ENCODE measurements around the gene CHD2.

CHD2 gene

DNA sequence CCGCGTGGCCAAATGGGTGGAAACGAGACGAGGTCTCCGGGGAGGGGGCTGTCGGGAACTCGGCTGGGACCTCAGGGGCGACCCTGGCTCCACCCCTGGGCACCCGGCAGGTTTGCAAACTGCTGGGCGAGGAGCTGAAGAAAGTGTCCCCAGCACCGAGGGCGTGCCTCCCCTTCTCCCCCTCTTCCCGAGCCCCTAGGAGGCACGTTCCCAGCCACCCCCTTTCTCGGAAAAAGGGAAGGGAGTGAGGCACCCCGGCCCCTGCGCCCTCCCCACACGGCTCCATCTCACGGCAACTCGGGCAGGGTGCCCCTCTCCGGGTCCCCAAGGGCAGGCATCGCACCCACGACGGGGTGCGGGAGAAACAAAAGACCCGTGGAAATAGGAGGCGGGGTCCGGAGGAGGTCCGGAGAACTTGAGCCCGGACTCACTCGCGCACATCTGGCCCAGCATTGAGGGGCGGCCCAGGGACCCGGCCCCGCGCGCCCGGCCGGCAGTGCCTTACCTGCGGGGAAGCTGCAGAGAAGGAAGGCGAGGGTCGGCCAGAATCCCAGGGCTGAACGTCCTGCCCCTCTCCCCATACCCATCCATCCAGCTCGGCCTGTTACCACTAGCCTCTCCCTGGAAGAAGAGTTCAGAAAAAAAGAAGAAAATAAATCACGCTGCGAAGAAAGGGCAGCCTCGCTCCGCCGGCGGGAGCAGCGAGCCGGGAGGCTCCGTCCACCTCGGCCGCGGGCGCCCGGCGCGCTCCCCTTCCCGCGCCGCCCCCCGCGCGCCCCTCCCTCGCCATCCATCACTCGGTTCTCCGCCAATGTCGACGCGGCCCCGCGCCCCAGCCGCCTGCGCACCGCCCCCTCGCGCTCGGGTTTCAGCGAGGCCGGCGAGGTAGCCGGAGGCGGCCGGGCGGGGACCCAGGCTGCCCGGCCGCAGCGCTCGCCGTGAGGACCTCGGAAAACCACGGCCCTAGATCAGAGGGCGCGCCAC is 172.6 kb downstream of the CHD2 start:
- no peak for FAIRE-seq

DNA sequence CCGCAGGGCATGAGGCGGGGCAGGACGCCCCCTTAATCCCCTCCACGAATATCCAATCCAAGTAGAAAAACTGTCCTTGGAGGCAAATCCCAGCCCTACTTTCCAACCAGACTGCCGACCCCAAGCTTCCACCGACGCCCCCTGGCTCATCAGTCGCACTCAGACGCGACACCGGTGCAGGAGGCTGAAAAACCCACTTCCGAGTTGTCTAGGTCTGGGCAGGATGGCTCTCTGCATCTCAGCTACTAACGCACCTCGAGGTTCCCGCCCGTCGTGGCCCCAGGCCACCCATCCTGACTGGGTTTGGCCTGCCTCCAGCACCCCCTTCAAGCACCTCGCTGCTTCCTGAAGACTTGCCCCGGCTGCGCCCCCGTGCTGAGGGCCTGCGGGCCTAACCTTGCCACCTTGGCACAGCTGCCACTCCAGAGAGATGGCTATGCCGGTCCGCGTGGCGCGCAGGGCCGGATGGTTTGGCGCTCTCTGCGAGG is 173.4 kb downstream of the CHD2 start:
- FAIRE-seq: no peak

DNA sequence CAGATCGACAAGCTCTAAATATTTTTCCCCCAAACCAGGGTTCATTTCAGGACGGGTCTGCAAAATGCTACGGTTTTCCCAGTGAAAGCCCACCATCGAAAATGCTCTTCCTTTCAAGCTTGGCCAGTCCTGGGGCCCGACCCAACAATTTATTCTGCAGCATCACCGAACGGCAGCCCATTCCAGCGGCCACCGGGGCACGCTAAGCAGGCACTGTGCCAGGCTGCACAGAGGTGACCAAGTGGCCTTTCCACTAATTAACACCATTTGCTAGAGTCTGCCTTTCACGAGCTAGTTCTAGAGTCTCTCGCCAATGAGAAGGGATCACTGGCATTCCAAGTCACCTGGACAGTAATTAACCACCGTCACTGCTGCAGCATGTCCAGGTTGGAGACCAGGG is 174.5 kb downstream of the CHD2 start:
- FAIRE-seq: no peak

DNA sequence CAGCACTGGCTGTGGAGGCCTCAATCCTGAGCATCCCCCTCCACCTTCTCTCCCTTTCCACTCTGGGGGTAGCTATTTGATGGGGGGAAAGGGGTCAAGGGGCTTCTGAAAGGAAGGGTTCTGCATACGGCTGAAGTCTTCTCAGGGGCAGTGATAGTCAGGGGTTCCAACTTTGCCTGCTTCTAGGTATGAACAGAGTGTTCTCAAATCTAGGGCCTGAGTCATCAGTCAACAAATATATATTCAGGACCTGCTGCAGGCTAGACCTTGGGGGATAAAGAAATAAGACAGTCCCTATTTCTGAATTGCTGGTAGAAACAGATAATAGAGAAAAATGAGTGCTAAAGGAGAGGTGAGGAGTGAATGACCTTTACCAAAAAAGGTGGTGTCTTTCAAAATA is 176.1 kb downstream of the CHD2 start:
- FAIRE-seq: no peak

DNA sequence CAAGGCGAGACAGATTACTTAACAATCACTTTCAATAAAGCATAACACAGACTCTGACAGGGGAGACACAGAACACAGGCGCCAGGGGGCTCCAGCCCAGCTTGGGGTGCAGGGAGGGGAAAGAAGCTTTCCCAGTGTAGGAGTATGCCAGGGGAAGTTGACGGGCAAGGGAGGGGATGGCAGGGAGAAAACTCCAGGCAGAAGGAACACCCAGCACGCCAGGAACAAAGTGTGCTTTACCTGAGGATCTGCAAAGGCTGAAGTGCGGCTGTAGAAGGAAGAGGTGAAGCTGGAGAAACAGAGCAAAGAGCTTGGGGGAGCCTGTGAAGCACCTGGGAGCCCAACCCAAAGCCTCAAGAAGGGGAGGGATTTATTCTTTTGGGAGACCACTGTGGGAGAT is 176.8 kb downstream of the CHD2 start:
- FAIRE-seq: no peak
